ENCODE measurements around the gene ALOXE3.
"Not testable (repeated sequence)": the region's sequence is repeated elsewhere in the genome, so short reads cannot be mapped to it uniquely, and the experiment has no call there.

Gene ALOXE3

DNA sequence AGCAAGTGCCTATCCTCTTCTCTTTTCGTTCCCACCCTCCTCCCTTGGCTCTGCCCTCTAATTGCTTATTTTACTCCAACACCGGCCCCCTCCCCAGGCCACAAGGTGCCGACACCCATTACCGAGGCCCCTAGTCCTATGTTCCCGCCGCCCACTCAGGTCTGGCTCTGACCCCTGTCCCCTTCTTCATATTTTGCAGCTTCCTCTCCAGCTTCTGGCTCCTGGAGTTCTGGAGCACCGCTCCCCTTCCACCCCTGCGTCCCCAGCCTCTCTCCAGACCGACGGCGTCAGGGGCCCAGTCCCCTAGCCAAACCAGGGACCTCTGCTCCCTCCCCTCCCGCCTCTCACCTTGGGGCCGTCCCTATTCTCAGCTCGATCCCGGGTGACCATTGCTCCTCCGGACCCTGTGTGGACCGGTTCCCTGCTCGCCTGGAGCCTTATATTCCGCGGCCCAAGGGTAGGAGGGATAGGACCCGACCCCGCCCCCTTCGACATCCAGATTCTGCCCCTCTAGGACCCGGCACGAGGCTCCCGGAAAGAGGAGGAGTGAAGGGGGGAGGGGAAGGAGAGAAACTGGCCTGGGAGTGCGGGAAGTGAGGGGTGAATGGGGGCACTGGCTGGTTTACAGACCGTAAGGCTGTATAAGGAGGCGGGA is 5.5 kb upstream of the ALOXE3 start, which contains the start of gene HES7:
Gene HES7, minus strand, starts transcription at position 412 of the 655 bp plus-strand sequence. Its CDS starts 22 bp downstream, at position 390.
- DNase-seq (ENCODE audit: insufficient read length, low spot score) (no peak), FAIRE-seq (no peak)

DNA sequence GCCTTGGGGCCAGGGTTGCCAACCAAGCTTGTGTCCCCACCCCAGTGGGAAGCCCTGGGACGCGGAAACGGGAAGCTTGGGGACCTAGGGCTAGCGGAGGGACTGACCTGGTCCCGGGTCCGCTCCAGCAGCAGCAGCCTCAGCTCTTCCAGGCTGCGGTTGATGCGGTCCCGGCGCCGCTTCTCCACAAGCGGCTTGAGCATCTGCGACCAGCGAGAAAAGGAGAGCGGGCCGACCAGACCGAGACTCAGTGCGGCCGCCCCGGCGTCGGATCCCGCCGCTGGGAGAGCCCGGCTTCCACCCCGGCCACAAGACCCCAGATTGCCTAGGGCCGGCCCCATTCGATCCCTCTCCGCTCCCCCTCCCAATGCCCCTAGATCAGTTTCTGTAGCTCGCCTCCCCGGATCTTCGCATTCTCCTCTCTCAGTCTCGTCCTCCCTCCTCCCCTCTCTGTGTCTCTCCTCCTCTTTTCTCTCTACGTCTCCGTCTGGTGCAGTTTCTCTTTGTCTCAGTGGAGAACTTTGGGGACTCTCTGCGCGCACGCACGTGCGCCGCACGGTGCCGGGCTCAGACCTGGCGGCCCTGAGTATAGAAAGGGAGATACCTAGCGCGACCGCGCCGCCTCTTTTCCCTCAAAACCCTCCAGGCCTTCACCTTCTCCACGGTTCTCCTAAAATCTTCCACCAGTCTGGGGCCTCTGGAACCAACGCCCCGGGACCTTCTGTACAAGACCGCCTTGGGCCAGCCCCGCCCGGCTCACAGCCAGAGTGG is 4.8 kb upstream of the ALOXE3 start:
- DNase-seq (ENCODE audit: insufficient read length, low spot score) (no peak), FAIRE-seq (no peak)

DNA sequence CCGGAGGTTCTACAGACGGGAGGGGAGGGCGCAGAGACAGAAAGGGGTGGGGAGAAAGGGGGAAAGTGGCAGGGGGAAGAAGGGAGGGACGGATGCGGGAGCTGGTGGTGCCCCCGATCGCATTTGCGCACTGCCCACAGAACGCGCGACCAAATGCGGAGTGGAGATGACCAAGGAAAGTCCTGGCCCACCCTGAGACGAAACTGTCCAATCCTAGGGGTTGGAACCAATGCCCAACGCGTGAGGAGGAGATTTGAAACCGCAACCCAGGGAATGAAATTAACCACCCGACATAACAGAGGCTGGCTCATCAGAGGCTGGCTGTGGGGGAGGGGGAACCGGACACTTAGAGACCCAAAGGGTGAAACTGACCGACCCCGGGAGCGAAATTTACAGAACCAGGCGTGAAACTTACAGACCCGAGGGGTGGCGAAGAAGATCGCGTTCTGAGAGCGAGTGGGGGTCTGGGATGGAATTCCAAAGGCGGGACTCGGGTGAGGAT is 4.2 kb upstream of the ALOXE3 start:
- FAIRE-seq: no peak
- DNase-seq (ENCODE audit: insufficient read length, low spot score): no peak

DNA sequence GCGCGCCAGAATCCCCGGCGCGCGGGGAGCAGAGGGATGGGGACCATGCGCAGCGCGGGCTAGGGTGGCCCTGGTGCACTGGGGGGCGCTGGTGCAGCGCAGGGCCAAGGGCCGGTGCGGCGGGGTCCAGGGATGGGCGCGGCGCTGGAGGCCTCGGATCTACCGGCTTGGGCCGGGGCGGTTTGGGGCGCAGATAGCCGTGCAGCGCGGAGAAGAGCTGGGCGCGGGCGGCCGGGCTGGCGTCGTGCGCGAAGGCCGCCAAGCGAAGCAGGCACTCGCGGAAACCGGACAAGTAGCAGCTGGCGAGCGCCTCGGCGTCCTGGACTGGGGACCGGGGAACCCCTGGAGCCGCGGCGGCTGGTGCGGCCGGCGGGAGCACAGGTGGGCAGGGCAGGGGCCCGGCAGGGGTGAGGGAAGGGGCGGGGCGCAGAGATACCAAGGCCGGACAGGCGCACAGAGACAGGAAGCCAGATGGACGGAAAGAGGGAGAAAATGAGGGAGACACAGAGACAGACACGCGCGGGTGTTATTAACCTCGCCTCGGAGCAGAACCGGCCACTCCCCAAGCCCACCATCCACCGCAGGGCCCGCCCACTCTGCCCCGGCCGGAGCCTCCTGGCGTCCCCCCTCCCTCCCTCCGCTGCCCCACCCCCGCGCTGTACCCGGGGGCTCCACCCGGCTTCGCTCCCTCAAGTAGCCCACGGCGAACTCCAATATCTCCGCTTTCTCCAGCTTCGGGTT is 3.5 kb upstream of the ALOXE3 start:
- FAIRE-seq (no peak), DNase-seq (ENCODE audit: insufficient read length, low spot score) (peak; percentile 63)

DNA sequence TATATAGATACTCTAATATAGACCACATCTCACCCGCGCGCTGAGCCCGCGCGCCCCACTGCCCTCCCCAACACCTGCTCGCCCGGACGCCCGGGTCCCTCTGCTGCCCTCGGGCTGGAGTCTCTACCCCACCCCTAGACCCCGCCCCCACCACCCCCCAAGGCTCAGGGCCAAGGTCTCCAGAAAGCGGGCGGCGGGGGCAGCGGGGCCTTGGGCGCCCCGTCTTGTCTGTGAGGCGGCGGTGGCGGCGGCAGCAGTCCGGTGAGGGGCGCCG is 3.0 kb upstream of the ALOXE3 start:
- no peak for FAIRE-seq
- DNase-seq (ENCODE audit: insufficient read length, low spot score): no peak

DNA sequence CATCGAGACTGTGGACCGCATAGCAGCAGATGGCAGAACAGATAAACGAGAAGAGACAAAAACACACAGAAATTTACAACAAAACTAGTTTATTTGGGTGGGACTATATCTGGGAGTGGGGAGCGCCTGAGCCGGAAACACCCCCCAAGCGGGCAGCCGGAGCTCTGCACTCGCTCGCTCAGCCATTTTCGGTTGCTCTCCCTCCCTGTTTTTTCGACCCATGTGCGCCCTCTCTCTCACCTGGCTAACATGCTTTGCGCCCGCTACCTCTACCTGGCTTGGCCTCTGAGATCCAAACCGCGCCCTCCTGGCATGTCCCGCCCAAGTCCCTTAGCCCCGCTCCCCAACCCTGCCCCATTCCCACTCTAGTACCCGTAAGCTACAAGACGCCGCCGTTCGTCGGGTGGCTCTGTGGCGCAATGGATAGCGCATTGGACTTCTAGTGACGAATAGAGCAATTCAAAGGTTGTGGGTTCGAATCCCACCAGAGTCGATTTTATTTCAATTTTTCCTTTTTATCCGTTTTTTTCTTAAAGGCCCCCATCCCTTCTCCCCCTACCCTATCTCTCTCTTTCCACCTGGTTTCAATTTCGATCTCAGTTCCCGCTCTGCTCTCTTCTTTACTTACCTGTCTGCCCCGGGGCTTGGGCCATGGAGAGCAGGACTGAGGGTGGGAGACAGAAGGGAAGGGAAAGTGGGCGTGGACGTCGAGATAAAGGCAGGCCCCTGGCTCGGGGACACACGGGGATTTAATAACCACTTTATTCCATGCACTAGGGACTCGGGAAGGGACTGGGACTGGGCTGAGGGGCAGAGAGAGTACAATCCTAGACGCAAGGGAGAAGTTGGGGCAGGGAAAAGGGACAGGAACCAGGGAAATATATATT is 2.4 kb upstream of the ALOXE3 start:
- DNase-seq (ENCODE audit: insufficient read length, low spot score) (peak; percentile 54), FAIRE-seq (no peak)

DNA sequence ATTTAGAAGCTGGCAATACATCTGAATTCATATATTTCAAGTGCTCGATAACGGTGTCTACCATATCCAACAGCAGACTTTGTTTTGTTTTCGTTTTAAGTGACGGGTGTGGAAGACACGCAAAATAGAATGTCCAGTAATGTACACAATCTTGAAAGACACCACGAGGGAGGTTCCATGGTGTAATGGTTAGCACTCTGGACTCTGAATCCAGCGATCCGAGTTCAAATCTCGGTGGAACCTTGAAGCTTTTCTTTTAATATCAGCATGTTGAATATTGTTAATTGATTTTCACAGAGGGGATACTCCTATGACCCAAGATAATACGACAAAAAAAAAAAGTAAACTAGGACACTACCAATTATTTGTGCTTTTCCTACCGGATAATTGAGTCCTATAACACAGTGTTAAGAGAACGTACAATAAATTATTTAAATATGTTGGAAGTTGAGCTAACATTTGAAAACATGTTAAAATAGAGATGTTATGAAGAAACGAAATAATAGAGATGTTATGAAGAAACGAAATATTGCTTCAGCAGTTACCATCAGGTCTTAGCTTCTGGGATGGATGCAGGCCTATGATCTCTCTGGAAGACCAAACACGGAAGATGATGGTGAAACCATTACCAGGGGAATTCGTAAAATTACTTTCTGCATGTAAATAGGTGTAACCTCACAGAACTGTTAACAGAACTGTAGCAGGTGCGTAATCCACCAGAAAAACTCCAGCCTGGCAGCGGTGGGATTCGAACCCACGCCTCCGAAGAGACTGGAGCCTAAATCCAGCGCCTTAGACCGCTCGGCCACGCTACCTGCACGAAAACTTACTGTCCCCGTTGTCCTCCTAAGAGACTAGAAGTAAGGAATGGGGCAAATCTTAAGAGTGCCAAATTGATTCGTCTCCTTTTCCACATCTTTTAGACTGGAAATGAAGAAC is 1.5 kb upstream of the ALOXE3 start:
- DNase-seq (ENCODE audit: insufficient read length, low spot score) (peak; percentile 69), FAIRE-seq (peak; percentile 31)

DNA sequence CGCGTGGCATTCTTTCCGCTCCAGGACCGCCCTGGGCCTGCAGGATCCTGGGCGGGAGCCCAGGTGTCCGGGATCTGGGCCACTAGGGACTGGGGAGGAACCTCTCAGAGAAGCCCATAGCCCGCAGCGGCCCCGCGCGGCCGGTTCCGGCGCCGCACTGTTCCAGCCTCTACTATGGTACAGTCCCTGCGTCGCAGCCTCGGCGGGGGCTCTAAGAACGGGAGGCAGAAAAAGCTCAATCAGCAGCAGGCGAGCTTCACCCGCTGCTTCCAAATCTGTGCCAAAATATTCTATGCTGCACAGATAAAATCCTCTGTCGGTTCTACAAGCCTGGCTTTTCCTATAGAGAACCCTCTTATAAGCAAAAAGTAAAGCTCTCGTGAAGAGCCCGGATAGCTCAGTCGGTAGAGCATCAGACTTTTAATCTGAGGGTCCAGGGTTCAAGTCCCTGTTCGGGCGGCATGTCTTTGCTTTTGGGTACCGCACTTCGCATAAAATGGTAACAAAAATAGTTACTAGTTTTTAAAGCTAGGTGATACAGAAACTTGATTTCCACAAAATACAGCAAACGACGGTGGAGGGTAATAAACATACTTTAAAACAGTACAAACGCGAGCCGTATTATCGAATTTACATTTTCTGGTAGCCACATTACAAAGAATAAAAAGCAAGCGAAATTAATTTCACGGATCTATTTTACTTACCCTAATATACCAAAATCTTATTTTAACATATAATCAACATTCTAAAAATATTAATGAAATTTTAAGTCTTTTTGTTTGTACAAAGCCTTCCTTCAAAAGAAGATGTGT is 661 bp upstream of the ALOXE3 start:
- no peak for FAIRE-seq
- peak; percentile 80 for DNase-seq (ENCODE audit: insufficient read length, low spot score)

DNA sequence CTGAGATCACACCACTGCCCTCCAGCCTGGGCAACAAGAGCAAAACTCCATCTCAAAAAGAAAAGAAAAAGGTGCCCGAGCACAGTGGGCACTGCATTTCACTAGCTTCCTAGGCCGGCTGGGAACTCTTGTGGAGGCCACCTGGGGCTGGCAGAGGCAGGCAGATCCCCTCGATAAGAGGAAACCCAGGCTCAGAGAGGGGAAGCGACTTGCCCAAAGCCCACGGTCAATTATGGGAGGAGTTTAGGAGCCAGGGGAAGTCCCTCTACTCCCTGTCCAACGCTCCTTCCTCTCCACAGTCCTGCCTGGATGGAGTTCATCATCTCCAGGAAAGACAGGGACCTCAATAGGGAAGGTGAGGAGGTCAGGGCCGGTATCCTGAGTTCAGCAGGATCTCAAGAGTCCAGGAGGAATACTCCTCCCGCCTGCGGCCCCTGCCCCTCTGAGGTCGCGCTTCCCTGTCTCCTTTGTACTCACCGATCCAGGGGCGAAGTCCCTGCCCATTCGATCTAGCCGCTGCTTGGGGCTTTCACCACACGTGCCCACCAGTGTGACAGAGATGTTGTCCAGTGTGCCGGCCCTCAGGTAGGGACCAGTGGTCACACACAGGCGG is 841 bp downstream of the ALOXE3 start:
- FAIRE-seq: peak; percentile 78
- no peak for DNase-seq (ENCODE audit: insufficient read length, low spot score)

DNA sequence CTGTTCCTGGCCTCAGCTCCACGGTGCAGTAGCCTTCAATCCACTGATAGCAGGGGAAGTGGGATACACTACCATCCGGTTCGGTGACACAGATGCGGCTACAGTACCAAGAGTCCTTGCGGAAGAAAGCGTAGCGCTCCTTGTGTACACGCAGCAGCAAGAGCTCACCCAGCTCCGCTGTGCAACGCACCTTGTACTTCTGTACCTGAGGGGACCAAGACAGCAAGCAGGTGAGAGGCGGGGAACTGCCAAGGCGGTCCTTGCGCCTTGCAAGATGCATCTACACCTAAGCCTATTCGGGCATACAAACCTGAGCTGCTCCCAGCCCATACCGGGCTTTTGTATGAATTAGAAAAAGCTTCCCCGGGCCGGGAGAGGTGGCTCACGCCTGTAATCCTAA is 1.5 kb downstream of the ALOXE3 start:
- DNase-seq (ENCODE audit: insufficient read length, low spot score) (no peak), FAIRE-seq (peak; percentile 4)

DNA sequence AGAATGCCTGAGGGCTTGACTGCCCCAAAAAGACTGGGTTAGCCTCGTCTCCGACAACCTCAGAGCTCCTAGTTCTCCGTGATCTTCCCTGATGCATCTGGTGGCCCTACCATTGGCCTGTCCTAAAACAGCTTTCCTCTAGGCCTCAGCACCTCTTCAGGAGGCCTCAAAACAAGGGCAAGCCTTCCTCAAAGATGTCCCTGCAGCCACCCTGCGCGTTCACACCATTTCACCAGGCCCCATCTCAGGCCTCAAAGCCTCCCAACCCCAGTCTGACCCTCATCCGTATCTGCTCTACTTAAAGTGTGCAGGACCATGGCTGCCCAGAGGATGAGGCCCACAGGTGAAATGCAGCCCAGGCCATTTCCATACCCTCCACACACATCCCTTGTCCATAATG is 7.4 kb downstream of the ALOXE3 start:
- DNase-seq (ENCODE audit: insufficient read length, low spot score) (no peak), FAIRE-seq (no peak)

DNA sequence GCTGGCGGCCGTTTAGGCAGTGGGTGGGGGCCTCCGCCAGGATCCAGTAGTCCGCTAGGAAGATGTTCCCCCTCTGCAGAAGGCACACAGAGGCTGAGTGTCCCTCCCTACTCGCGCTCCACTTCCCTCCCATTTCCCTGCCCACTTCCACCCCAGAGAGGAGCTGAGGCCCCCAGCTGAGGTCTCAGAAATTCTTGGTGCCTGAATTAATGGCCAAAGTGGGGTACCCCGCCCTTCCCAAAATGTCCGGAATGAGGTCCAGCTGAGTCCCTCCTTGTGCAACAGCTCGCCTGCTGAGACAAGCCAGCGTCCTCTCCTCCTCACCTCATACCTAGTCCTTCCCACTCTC is 7.9 kb downstream of the ALOXE3 start:
- DNase-seq (ENCODE audit: insufficient read length, low spot score) (no peak), FAIRE-seq (no peak)

DNA sequence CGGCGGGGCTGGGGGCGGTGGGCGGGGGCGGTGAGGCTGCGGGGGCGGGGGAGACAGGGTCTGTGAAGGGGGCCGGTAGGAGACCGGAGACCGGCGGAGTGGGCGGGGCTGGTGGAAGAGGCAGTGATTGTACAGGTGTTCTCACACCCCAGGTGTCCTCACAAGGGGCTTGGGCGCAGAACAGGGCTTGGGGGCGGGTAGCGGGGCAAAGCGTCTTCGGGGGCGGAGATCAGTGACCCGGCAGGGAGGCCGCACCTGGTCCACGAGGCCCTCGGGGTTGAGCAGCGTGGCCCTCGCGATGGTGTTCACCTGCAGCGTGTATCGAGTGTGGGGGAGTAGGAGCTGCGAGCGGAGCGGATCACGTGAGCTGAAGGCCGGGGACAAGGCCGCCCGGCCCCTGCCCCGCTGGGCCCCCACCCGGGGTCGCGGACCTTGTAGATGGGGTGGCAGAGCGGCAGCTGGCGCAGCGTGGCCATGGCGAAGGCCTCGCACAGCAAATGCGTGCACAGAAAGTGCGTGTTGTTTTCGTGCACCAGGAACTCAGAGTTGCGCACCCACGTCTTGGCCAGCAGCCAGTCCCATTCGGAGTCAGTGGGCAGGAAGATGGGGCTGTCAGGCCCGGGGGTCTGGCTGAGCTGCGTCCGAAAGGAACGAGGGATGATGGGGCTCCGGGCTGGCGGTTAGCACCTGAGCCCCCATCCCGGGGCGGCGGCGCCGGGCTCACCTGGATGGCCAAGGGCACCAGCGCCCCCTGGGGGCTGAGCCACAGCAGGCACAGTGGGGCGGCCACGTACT is 8.5 kb downstream of the ALOXE3 start:
- FAIRE-seq (no peak), DNase-seq (ENCODE audit: insufficient read length, low spot score) (no peak)

DNA sequence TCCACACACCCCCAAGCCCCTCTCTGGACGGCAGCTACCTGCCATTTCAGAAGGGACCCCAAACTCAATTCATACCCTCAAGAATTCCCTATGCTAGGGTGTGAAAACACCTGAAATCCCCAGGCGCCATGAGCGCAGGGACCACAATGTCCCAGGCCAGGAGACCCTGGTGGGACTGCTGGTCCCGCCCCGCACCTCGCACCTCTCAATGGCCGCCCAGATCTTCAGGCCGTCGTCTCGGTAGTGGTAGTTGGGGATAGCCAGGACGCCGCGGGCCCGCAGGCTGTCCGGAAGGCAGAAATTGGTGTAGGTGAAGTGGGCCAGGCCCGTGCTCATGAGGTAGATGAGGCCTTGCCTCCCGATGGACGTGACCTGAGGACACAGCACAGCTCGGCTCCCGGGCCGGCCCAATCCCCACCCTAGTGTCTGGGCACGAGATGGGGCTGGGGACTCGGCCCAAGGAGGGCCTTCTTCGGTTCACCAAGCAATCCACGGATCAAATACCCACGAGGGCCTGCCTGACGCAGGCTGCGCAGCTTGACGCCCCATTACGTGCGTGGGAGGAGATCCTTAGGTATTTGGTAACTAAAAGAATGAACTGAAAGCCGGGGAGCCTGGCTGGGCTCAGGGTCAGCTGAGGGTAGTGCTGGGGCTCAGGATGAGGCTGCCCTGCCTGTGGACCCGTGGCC is 9.2 kb downstream of the ALOXE3 start:
- FAIRE-seq (no peak), DNase-seq (ENCODE audit: insufficient read length, low spot score) (no peak)

DNA sequence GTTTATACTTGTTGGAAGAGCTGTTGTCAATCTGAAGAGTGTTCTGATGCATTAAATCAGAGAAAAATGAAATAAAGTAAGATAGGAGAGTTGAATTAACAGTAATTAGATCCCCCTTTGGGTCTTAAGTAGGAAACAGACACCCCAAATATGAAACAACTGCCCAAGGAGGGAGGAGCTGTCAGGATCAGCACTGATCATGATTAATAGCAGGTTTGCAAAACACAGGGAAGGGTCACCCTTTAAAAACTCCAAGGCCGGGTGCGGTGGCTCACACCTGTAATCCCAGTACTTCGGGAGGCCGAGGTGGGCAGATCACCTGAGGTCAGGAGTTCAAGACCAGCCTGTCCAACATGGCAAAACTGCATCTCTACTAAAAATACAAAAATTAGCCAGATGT is 11.3 kb downstream of the ALOXE3 start:
- FAIRE-seq; DNase-seq (ENCODE audit: insufficient read length, low spot score): not testable (repeated sequence)

DNA sequence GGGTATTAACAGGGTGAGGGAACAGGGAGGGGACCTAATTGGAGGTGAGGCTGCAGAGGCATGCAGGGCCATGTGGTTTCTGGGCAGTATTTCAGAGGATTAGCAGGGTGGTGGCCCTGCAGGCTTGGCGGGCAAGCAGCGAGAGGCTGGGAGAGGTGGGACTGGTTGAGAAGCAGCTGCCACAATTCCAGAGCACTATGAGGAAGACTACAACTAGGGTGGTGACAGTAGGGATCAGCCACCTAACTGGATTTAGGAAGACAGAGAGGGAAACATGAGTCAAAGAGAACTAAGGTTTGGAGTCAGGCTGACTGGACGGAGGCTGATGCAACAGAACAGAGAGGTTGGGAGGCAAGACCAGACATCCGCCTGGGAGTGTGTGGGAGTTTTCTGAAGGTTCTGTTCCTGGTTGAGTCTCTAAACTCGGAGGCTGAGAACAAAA is 12.3 kb downstream of the ALOXE3 start:
- peak; percentile 4 for FAIRE-seq

DNA sequence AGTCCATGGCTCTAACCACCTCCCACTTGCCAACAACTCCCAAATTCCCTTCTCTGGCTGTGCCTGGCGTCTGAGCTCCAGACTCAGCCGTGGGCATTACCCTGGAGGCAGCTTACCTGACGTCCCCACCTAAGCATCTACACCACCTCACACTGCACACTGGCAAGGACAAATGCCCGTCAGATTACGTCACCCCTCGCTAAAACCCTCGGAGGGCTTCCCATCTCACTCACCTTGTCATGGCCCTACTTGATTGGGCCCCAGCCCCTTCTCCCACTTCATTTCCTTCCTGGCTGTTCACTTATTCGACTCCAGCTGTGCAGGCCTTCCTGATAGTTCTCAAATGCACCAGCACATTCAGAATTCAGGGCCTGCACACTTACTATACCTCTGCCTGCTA is 13.4 kb downstream of the ALOXE3 start:
- DNase-seq (ENCODE audit: insufficient read length, low spot score) (no peak), FAIRE-seq (no peak)

More for the DNA sequence above, 12.3 kb downstream of the ALOXE3 start:
- no peak for DNase-seq (ENCODE audit: insufficient read length, low spot score)
